Stimulated activated CD8-positive, alpha-beta memory T cell treated with anti-CD3 and anti-CD28 coated beads, Interleukin-7, amount 100 ng/mL, for 48 hours (primary cell): ENCODE measurements around the gene SLC38A8.

Experiments
- DNase-seq, 2 donors: peaks; one replicate each; pipeline ENCODE4 v3.0.0-alpha.2; 2020; ENCODE audit warnings: low read depth in 1 of 2; ENCODE audit errors: extremely low read depth in 1 of 2

The SLC38A8 gene

GRCh38 chr16:84003038-84003437 is 39.6 kb downstream of the SLC38A8 start:
- DNase-seq, result no peak

DNA sequence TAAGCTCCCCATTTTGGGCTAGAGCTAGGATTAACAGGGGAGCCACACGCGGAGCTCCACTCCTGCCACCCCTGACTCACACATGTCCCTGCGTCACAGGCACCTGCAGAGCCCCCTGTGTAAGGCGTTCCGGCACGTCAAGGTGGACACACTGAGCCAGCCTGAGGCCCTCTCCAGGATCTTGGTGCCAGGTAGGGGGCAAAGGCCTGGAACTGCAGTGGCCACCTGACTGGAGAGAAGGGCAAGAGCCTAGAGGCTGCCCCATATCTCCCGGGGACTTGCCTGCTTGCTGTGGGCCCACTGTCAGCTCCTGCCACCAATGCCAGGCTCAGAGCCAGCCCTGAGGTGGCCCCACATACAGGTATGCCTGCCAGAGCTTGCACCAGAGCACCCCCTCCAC is 40.9 kb downstream of the SLC38A8 start:
- no peak for DNase-seq

GRCh38 chr16:84000989-84001642 is 41.5 kb downstream of the SLC38A8 start:
- no peak for DNase-seq

DNA sequence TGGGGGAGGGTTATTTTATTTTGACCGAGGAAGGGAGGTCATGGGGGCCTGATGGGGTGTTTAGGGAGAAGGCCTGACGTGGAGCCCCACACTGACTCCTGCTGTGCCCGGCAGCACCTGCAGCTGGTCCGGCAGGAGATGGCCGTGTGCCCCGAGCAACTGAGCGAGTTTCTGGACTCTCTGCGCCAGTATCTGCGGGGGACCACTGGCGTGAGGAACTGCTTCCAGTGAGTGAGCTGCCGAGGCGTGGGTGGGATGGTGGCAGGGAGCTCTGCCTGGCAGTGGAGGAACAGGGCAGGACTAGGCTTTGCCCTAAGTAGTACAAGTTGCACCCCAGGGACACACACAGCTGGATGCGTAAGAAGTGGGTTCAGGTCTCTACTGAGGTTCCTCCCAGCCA is 44.5 kb downstream of the SLC38A8 start:
- no peak for DNase-seq

DNA sequence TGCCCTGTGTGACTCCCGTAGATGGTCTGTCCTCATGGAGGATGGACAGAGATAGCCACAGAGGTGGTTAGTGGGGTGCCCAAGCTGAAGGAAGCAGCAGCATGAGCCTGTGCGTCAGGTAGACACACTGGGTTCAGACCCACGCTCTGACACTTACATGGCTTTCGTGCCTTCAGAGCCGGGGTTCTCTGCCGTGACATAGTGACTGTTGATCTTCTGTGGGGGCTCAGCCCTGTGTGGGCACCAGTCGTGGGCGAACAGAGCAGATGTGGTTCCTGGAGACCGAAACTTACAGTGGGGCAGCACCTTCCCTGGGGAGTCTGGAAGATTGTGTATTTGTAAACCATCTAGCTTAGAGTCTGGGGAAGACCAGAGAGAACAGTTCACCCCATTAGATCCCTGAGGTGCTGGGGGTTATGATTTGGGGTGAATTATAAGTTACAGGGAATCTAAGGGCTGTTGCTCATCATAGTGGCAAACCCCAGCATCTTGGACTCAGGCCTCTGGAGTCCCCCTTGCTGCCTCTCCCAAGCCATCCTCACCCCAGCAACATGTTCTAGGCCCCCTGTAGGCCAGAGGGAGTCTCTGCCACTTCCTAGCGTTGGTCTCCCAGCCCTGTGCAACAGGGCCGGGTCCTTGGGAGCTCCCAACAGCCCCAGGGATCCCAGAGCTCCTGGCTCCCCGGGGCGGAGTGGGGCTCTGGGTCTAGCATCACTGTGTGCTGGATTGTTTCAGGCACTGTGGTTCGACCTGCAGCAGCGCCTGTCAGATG is 45.9 kb downstream of the SLC38A8 start:
- no peak for DNase-seq

DNA sequence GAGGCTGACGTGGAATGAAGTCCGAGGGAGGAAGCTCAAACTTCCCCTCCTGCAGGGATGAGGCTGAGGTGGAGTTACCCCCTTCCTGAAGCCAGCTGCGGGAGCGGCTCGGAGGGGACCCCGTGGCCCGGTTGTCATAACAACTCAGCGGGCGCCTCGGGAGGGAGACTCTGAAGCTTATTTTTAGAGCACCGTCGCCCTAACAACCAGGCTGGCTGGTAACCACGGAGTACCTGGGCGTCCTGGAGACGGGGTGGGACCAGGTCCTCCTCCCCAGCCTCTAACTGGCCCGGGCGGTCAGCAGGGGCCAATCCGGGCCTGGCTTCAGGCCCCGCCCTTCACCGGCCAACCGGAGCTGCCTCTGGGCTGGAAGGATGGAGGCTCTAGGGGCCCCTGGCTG is 46.8 kb downstream of the SLC38A8 start:
- DNase-seq, result no peak

GRCh38 chr16:83994703-83995102 is 47.9 kb downstream of the SLC38A8 start:
- no peak for DNase-seq

DNA sequence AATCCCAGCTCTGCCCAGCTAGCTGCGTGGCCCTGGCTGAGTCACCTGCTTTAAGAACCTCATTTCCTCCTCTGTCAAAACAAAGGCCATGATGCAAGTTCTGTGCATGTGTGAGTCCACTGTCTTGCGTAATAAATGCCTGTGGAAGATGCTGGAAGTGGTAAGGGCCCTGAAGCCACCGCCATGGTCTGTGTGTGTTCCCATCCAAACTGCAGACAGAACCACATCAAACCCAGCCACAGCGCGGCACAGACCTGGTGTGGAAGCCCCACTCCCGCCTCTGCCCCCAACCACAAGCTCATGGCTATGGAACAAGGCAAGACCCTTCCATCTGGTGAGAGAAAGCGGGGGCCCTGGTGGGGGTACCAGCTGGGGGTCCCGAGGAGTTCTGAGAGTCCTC is 48.5 kb downstream of the SLC38A8 start:
- no peak for DNase-seq

- DNase-seq, result no peak
Observed at GRCh38 chr16:83992624-83993023, 50.0 kb downstream of the SLC38A8 start.

DNA sequence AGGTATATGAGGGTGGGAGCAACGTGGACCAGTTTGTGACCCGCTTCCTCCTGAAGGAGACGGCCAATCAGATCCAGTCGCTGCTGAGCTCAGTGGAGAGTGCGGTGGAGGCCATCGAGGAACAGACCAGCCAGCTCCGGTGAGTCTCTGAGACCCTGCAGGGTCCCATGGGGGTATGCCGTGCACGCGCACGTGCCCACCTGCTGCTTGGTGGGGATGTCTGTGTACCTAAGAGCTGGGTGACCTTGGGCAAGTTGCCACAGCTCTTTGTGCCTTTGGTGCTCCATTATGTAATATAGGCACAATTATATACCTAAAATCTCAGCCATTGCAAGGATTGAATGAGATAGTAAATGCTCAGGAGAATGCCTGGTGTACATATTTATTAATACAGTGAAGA is 52.1 kb downstream of the SLC38A8 start:
- DNase-seq, result no peak

DNA sequence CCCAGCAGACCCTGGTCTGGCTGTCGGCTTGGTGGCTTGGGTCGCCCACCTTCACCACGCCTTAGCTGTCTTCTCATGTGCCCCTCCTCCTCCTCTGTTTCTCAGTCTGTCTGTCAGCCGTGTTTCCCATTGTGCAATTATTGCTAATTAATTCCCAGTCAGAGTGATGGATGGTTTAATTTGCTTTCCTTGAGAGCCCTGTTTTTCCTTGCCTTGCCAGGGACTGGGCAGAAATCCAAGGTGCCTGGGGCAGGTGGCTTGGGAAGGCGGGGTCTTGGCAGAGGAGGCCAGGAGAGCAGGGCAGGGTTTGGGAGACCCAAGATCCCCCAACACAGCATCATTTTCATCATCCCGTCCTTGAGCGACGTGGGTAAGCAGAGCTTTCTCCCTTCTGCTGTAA is 53.3 kb downstream of the SLC38A8 start:
- DNase-seq, result no peak

DNA sequence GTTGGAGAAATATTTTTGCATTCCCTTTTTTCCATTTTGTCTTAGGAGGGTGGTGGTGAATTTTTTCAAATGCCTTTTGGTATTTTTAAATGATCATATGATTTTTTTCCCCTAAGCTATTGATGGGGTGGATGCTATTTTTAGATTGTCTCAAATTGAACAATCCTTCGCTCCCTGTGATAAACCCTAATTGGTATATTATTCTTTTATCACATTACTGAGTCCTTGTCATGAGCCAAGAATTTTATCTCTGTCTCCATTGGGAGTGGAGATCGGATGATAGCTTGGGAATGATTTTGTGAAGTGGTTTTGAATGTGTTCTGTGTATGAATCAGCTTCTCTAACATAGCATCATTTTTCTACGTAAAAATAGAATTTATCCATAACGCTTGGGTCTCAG is 59.1 kb downstream of the SLC38A8 start:
- no peak for DNase-seq

DNA sequence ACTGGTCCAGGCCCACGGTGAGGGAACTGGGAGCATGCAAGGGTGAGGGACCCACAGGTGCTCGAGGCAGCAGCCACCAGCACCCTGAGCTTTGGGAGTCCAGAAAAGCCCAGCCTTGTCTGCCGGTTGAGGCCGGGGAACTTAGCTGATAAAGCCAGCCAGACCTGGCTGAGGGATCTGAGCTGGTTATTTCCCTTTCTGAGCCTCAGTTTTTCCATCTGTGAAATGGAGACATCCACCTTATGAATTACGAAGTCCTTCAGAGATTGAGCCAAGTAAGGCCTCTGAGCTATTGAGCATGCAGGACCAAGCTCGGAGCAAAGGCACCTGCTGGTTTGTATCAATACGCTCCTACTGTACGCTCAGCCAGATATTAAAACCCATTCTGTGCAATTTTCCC is 60.8 kb downstream of the SLC38A8 start:
- no peak for DNase-seq

DNA sequence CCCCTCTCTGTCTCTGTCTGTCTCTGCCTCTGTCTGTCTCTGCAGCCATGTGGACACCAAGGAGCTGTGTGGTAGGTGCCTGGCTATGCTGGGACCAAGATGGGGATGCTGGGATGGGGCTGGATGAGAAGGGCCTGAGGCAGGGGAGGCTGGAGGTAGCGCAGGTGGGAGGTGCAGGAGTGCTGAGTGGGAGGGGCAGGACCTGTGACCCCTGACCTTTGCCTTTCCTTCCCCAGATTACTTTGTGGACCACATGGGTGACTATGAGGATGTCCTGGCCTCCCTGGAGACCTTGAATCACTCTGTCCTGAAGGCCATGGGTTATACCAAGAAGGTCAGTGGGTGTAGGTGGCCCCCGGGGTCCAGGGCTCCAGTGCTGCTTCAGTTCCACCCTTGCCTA is 61.8 kb downstream of the SLC38A8 start:
- DNase-seq, result no peak

DNA sequence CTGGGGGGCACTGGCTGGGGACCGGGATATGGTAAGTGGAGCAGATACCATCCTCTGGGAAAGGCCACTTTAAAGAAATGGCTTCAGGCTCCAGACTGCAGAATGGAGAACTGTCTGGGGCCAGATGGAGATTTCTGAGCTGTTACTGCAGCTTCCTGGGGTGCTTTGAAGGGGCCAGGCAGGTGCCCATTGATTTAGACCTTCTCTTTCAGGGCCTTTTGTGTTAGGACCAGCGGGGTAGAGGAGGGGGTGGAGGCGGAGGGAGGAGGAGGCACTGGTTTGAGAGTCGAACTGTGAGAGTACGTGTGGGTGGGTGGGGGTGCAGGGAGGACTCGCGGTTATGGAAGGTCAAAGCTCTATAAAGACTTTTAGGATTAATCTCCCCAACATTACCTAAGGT is 63.2 kb downstream of the SLC38A8 start:
- no peak for DNase-seq

GRCh38 chr16:83978401-83978904 is 64.1 kb downstream of the SLC38A8 start:
- no peak for DNase-seq

GRCh38 chr16:83977056-83977815 is 65.4 kb downstream of the SLC38A8 start:
- DNase-seq, result no peak

- DNase-seq, result no peak
Observed at GRCh38 chr16:83975590-83976260, 66.9 kb downstream of the SLC38A8 start.

DNA sequence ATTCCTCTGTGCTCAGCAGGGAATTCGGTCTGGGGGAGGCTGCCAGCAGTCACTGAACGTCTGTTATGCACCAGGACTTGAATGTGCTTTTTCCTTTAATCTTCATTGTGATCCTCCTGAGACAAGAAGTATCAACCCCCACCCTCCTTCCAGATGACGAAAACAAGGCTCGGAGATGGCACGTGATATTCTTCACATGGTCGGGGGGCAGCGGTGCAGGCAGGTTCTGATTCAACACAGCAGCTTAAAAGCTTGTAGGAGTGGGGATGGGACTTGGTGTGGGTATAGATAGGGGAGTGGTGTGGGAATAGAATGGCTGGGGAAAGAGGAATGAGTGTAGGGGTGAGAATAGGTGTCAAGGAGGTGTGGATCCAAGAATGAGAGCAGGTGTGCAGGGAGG is 68.1 kb downstream of the SLC38A8 start:
- DNase-seq, result no peak

DNA sequence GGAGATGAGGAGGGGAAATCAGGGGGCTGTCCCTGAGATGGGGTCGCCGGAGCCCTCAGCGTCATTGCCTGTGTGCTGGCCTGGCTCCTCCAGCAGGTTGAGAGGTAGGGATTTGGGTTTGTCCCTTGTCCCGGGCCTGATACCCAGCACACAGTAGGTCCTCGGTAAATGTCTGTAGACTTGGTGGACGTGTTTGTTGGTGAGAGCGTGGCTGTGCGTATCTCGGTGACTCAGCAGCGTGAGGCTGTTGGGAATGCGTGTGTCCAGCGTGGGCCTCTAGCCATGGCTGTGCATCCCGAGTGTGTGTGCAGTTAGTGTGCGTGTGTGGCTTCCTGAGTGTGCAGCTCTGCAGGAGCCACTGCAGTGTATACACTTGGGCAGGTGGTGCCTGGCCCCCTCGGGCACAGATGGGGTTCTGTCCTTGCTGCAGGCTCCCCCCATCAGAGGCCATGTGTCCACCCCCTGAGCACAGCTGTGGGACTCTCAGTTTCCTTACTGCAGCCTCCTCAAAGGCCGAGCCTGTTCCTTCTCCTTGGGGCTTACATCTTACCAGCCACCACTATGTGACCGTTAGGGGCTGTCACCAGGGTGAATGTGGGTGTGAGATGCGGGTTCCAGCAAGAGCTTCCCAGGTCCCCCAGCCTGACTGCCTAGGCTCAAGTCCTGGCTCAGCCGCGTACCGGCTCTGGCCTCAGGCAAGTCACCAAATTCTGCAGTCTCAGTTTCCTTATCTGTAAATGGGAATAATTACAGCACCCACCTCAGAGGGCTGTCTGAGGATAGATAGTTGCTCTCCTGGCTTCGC is 68.8 kb downstream of the SLC38A8 start:
- no peak for DNase-seq
